IMR-90 (cell line): ENCODE results near the gene RPH3AL. TPM values are rescaled to one million over a fixed set of nuclear protein-coding genes. Genes with fewer than 3 reads are reported as not detected.

Source experiments
- ATAC-seq: fragments of 200-7000 bp; cut with Tn5 transposase; 2 replicates; pipeline ENCODE4 v1.9.1; 2020; ENCODE audit warnings: low read depth, mild to moderate bottlenecking, moderate library complexity
- BruUV-seq: library from RNA; stranded (reverse); fragments of 400-500 nt; replicated peaks from 2 replicates; lab custom pipeline; 2021; lab: Mats Ljungman, UMichigan
- CTCF ChIA-PET: fragments of 300-600 bp; formaldehyde crosslinking; extraction: SDS; loops from one replicate; lab custom pipeline; 2021; ENCODE audit warnings: antibody characterized with exemption; lab: Yijun Ruan, JAX
- POLR2A ChIA-PET: fragments of 300-600 bp; sonication (Branson Sonifier 250); formaldehyde crosslinking; loops from one replicate; lab custom pipeline; 2022; ENCODE audit warnings: antibody characterized with exemption; ENCODE audit not compliant: unreplicated experiment; lab: Charles Lee
- DNase-seq: peaks from one replicate; pipeline ENCODE4 v3.0.0; 2013
- H2AFZ ChIP-seq: replicated peaks from 2 replicates; pipeline ENCODE3; 2013; ENCODE audit warnings: low read length, mild to moderate bottlenecking; ENCODE audit not compliant: poor library complexity
- H2AK5ac ChIP-seq: 2 replicates; pipeline ENCODE4 v1.6.1; 2013; ENCODE audit warnings: low read depth, low read length, inconsistent platforms
- H2AK9ac ChIP-seq: replicated peaks from 2 replicates; pipeline ENCODE3; 2013; ENCODE audit warnings: mild to moderate bottlenecking, low read depth, low read length, moderate library complexity; ENCODE audit not compliant: poor library complexity
- H2BK120ac ChIP-seq: 2 replicates; pipeline ENCODE4 v1.6.1; 2013; ENCODE audit warnings: low read depth, low read length, inconsistent platforms
- H2BK15ac ChIP-seq: 3 replicates; pipeline ENCODE4 v1.6.1; 2013; ENCODE audit warnings: low read depth, low read length, inconsistent platforms
- H2BK20ac ChIP-seq: 2 replicates; pipeline ENCODE4 v1.6.1; 2013; ENCODE audit warnings: low read depth, mild to moderate bottlenecking, inconsistent platforms, low read length, moderate library complexity
- H2BK5ac ChIP-seq: 2 replicates; pipeline ENCODE4 v1.6.1; 2013; ENCODE audit warnings: mild to moderate bottlenecking, low read depth, low read length, inconsistent platforms; ENCODE audit not compliant: poor library complexity, severe bottlenecking
- H3K14ac ChIP-seq: replicated peaks from 2 replicates; pipeline ENCODE4 v1.6.1; 2013; ENCODE audit warnings: low read depth, low read length, inconsistent platforms
- H3K18ac ChIP-seq: 2 replicates; pipeline ENCODE4 v1.6.1; 2013; ENCODE audit warnings: low read depth, low read length, control low read depth
- H3K23ac ChIP-seq: 2 replicates; pipeline ENCODE4 v1.6.1; 2013; ENCODE audit warnings: low read depth, low read length, inconsistent platforms
- H3K27ac ChIP-seq: 2 replicates; pipeline ENCODE4 v1.5.1; 2013; ENCODE audit warnings: mild to moderate bottlenecking, control low read depth, low read length; ENCODE audit not compliant: insufficient read depth
- H3K27me3 ChIP-seq: 2 replicates; pipeline ENCODE4 v1.6.1; 2013; ENCODE audit warnings: low read length; ENCODE audit not compliant: control insufficient read depth, insufficient read depth
- H3K36me3 ChIP-seq: 2 replicates; pipeline ENCODE4 v1.6.1; 2013; ENCODE audit warnings: low read length, mixed read lengths; ENCODE audit not compliant: control insufficient read depth, insufficient read depth
- H3K4ac ChIP-seq: 2 replicates; pipeline ENCODE4 v1.6.1; 2013; ENCODE audit warnings: low read depth, low read length, inconsistent platforms
- H3K4me1 ChIP-seq: 2 replicates; pipeline ENCODE4 v1.6.1; 2013; ENCODE audit warnings: low read length, mixed read lengths; ENCODE audit not compliant: control insufficient read depth, insufficient read depth
- H3K4me2 ChIP-seq: 2 replicates; pipeline ENCODE4 v1.6.1; 2013; ENCODE audit warnings: low read depth, mild to moderate bottlenecking, control low read depth, low read length, moderate library complexity
- H3K4me3 ChIP-seq: 2 replicates; pipeline ENCODE4 v1.5.1; 2013; ENCODE audit warnings: low read depth, mild to moderate bottlenecking, control low read depth, low read length, moderate library complexity; ENCODE audit not compliant: insufficient read depth
- H3K56ac ChIP-seq: 2 replicates; pipeline ENCODE4 v1.6.1; 2013; ENCODE audit warnings: low read length, inconsistent platforms; ENCODE audit not compliant: insufficient read depth; ENCODE audit errors: extremely low read depth
- H3K79me1 ChIP-seq, 2 experiments: 2 replicates each; pipeline ENCODE4 v1.6.1; 2013; ENCODE audit warnings: low read length in 2 of 2, inconsistent platforms in 1 of 2, low read depth in 1 of 2
- H3K9ac ChIP-seq: 2 replicates; pipeline ENCODE4 v1.6.1; 2013; ENCODE audit warnings: low read depth, low read length, control low read depth
- H3K9me1 ChIP-seq: 2 replicates; pipeline ENCODE4 v1.6.1; 2013; ENCODE audit warnings: low read length, inconsistent platforms; ENCODE audit not compliant: insufficient read depth
- H3K9me3 ChIP-seq: 2 replicates; pipeline ENCODE4 v1.6.1; 2013; ENCODE audit warnings: low read length; ENCODE audit not compliant: control insufficient read depth, insufficient read depth
- H4K20me1 ChIP-seq: 2 replicates; pipeline ENCODE4 v1.6.1; 2013; ENCODE audit warnings: low read length, inconsistent platforms; ENCODE audit not compliant: insufficient read depth
- H4K5ac ChIP-seq: 2 replicates; pipeline ENCODE4 v1.6.1; 2013; ENCODE audit warnings: mild to moderate bottlenecking, low read depth, low read length, control low read depth
- H4K8ac ChIP-seq, 2 experiments: 2 replicates each; pipeline ENCODE4 v1.6.1; 2013; ENCODE audit warnings: low read depth in 2 of 2, low read length in 2 of 2, control low read depth in 1 of 2, inconsistent platforms in 1 of 2
- H4K91ac ChIP-seq: 2 replicates; pipeline ENCODE4 v1.6.1; 2013; ENCODE audit warnings: low read depth, low read length, inconsistent platforms; ENCODE audit not compliant: insufficient read depth
- BHLHE40 ChIP-seq: fragments of 150-350 bp; IDR thresholded peaks from 2 replicates; pipeline ENCODE4 v1.6.1; 2016; ENCODE audit warnings: mild to moderate bottlenecking, low read depth, low read length
- CEBPB ChIP-seq: IDR thresholded peaks from 2 replicates; pipeline ENCODE4 v1.6.1; 2012; ENCODE audit warnings: low read depth, low read length, improper control_type of control experiment
- CHD1 ChIP-seq: IDR thresholded peaks from 2 replicates; pipeline ENCODE4 v1.6.1; 2012; ENCODE audit warnings: low read depth, low read length, improper control_type of control experiment
- CTCF ChIP-seq: conservative IDR thresholded peaks from 2 replicates; pipeline ENCODE4 v1.5.1; 2012; ENCODE audit warnings: mild to moderate bottlenecking, low read depth, low read length, improper control_type of control experiment
- ELK1 ChIP-seq: fragments of 150-350 bp; IDR thresholded peaks from 2 replicates; pipeline ENCODE4 v1.6.1; 2016; ENCODE audit warnings: low read depth, mild to moderate bottlenecking, low read length, moderate library complexity, borderline replicate concordance
- FOS ChIP-seq: fragments of 150-350 bp; IDR thresholded peaks from 2 replicates; pipeline ENCODE4 v1.6.1; 2016; ENCODE audit warnings: low read depth, low read length
- MAFK ChIP-seq: IDR thresholded peaks from 2 replicates; pipeline ENCODE4 v1.6.1; 2012; ENCODE audit warnings: low read depth, low read length, improper control_type of control experiment
- MAZ ChIP-seq: IDR thresholded peaks from 2 replicates; pipeline ENCODE4 v1.6.1; 2012; ENCODE audit warnings: low read depth, mild to moderate bottlenecking, low read length, improper control_type of control experiment, moderate library complexity, borderline replicate concordance
- MXI1 ChIP-seq: IDR thresholded peaks from 2 replicates; pipeline ENCODE4 v1.6.1; 2012; ENCODE audit warnings: low read depth, mild to moderate bottlenecking, low read length, moderate library complexity, borderline replicate concordance
- POLR2A ChIP-seq: IDR thresholded peaks from 2 replicates; pipeline ENCODE4 v1.6.1; 2012; ENCODE audit warnings: mild to moderate bottlenecking, low read depth, low read length
- RAD21 ChIP-seq: IDR thresholded peaks from 2 replicates; pipeline ENCODE4 v1.6.1; 2012; ENCODE audit warnings: low read length, improper control_type of control experiment
- RCOR1 ChIP-seq: IDR thresholded peaks from 2 replicates; pipeline ENCODE4 v1.6.1; 2012; ENCODE audit warnings: mild to moderate bottlenecking, low read length, improper control_type of control experiment; ENCODE audit not compliant: insufficient replicate concordance
- RFX5 ChIP-seq: IDR thresholded peaks from 2 replicates; pipeline ENCODE4 v1.8.0; 2012; ENCODE audit warnings: low read depth, mild to moderate bottlenecking, low read length, moderate library complexity
- USF2 ChIP-seq: fragments of 150-350 bp; IDR thresholded peaks from 2 replicates; pipeline ENCODE4 v1.6.1; 2017; ENCODE audit warnings: mild to moderate bottlenecking, antibody characterized with exemption, low read length, low read depth
- WGBS, 2 experiments: methylation state at CpG; one replicate each; pipeline versions ENCODE4 v1.1.5 to v1.1.7; 2013; ENCODE audit warnings: missing lambda C conversion rate in 2 of 2; ENCODE audit not compliant: insufficient read length in 1 of 2; ENCODE audit errors: extremely low coverage in 2 of 2; 5-methylcytosine and 5-hydroxymethylcytosine counted together
- dilution Hi-C: fragments of 300-500 bp; cut with HindIII; formaldehyde crosslinking; loops from one replicate; pipeline ENCODE4 v1.14.3; 2018; ENCODE audit warnings: low sequenced_read_pairs; ENCODE audit not compliant: unreplicated experiment
- in situ Hi-C: fragments of 300-500 bp; cut with MboI; formaldehyde crosslinking; loops from 3 replicates; pipeline ENCODE4 v1.14.3; 2019; ENCODE audit warnings: low sequenced_read_pairs, inconsistent platforms, mixed read lengths
- intact Hi-C: fragments of 100-400 bp; cut with micrococcal nuclease; formaldehyde crosslinking; loops from 2 replicates; pipeline ENCODE4 v1.10.0; 2022
- polyA plus RNA-seq, 3 experiments: library from polyadenylated mRNA; depleted of rRNA; stranded (reverse); fragments of >200 nt; gene quantifications; 2 replicates each; pipeline ENCODE4 v1.2.3, GENCODE V29; 2012; ENCODE audit warnings: low replicate concordance in 1 of 3
- total RNA-seq: library from RNA; depleted of rRNA; stranded (reverse); fragments of >200 nt; gene quantifications from 2 replicates; pipeline ENCODE4 v1.2.3, GENCODE V29; 2012

Gene RPH3AL
- total and polyA plus RNA-seq, 2 of the 4 experiments (the other 2 are of a cell fraction) = 1.8 to 2.5 TPM

- in situ Hi-C loops (loop anchor here (5.0 kb wide), 1 partner anchor 82 kb away; no protein-coding TSS in a partner anchor), dilution Hi-C loops (no loop called here), intact Hi-C loops (no loop called here)
- Histone ChIP-seq H3K79me1 (no peaks in the 10 kb centered on the region), H2BK5ac (no peak overlapping the region), H2BK15ac (no peak overlapping the region), H3K56ac (no peak overlapping the region), H2AFZ (no peak overlapping the region), H4K8ac (no peak overlapping the region), H3K9ac (no peak overlapping the region), H3K4me1 (no peaks in the 10 kb centered on the region), H4K91ac (no peak overlapping the region), H3K36me3 (no peaks in the 10 kb centered on the region), H2BK120ac (no peak overlapping the region), H3K4ac (no peak overlapping the region), H3K9me1 (no peaks in the 10 kb centered on the region), H3K14ac (no peak overlapping the region), H3K27ac (no peak overlapping the region), H3K4me3 (no peak overlapping the region), H3K4me2 (no peak overlapping the region), H3K9me3 (peaks cover 3% of the 10 kb centered on the region), H2BK20ac (no peak overlapping the region), H3K18ac (no peak overlapping the region), H2AK9ac (no peak overlapping the region), H3K27me3 (peaks cover 18% of the 10 kb centered on the region), H3K23ac (no peak overlapping the region), H2AK5ac (no peak overlapping the region), H4K5ac (no peak overlapping the region), H4K20me1 (no peaks in the 10 kb centered on the region)
- DNase-seq (no peak), ATAC-seq (no peak)
- TF ChIP-seq CTCF (no peak), RAD21 (no peak), ELK1 (no peak), POLR2A (no peak), RCOR1 (no peak), CHD1 (no peak), BHLHE40 (no peak), MXI1 (no peak), RFX5 (no peak), USF2 (no peak), MAZ (no peak), FOS (no peak), CEBPB (no peak), MAFK (no peak)
- BruUV-seq = no TSS peak
- CTCF ChIA-PET = no interaction called here
- POLR2A ChIA-PET = no interaction called here
- WGBS, 2 experiments = 80% methylated on average over 1 of the region's 4 CpGs; no CpG with 5 or more reads in 1 of the 2 experiments
Observed at GRCh38 chr17:279776-280175, 72.8 kb downstream of the RPH3AL start.
